Pancreas (tissue), 10 donors: ENCODE results near the gene BLCAP. TPM values are rescaled to one million over a fixed set of nuclear protein-coding genes. Genes with fewer than 3 reads are reported as not detected.
A peak's percentile ranks its signal among the peaks of the same experiment; 100 is the strongest.

Experiments
- ATAC-seq, 4 donors: fragments of 200-7000 bp; cut with Tn5 transposase; one replicate each; pipeline versions ENCODE4 v1.8.0 to v1.9.1; 2020; ENCODE audit warnings: mild to moderate bottlenecking in 4 of 4, moderate library complexity in 4 of 4
- DNase-seq, 6 donors: peaks; one replicate each; pipeline ENCODE4 v3.0.0-alpha.2; 2020
- FAIRE-seq: peaks from 2 replicates; lab custom pipeline; 2012; peaks lifted over from hg19 to GRCh38; lab: Jason Lieb, UNC
- H3K27ac ChIP-seq, 4 donors: fragments of 200-600 bp; sonication (generic); 1 replicate in 3 of 4; 2 replicates in 1 of 4; pipeline versions ENCODE4 v1.5.0 to v1.8.0; 2020
- H3K27me3 ChIP-seq, 4 donors: fragments of 200-600 bp; one replicate each; pipeline ENCODE4 v1.8.0; 2021
- H3K36me3 ChIP-seq, 3 donors: fragments of 200-600 bp; sonication (generic) in 1 of 3; one replicate each; pipeline versions ENCODE4 v1.5.0 to v1.8.0; 2020 to 2021
- H3K4me1 ChIP-seq, 3 donors: fragments of 200-600 bp; one replicate each; pipeline ENCODE4 v1.8.0; 2021
- H3K4me3 ChIP-seq, 4 donors: fragments of 200-600 bp; sonication (generic) in 2 of 4; one replicate each; pipeline versions ENCODE4 v1.5.0 to v1.8.0; 2020 to 2021
- H3K9me3 ChIP-seq, 4 donors: fragments of 200-600 bp; one replicate each; pipeline ENCODE4 v1.8.0; 2021
- WGBS, 2 donors: extraction: QIAGEN DNeasy Blood & Tissue Kit; methylation state at CpG; one replicate each; pipeline ENCODE4 v1.1.7; 2013; 5-methylcytosine and 5-hydroxymethylcytosine counted together
- intact Hi-C, 3 donors: fragments of 100-400 bp; cut with DNase I; formaldehyde crosslinking; loops; one replicate each; pipeline versions ENCODE4 v1.11.1 to v1.14.2; 2022
- polyA plus RNA-seq, 2 donors: library from polyadenylated mRNA; stranded (reverse); fragments of 200-250 nt; gene quantifications; one replicate each; pipeline ENCODE4 v1.2.3, GENCODE V29; 2013
- total RNA-seq, 6 donors: library from RNA; stranded (reverse); fragmentation: NEBNext Ultra II Directional in 4 of 6; extraction: Animal tissue kit (Norgen Biotek cat#: 25700) in 4 of 6; gene quantifications; one replicate each; pipeline versions ENCODE4 v1.2.1 to v1.2.4, GENCODE V29; 2021 to 2023
- TF ChIP-seq, protein P1 (sequence below), 4 donors: fragments of 200-600 bp; sonication (generic) in 3 of 4; IDR thresholded peaks; one replicate each; pipeline versions ENCODE4 v1.5.0 to v1.8.0; 2021; ENCODE audit warnings: antibody characterized with exemption in 4 of 4
- donor health status: healthy with polysubstance abuse.
- donor health status: DM: no; HTN: no; CAD: no; lungs with moderate emphysema.
- donor health status: DM: no; HTN: no; CAD: no.
- donor health status: control.
- donor health status: control.
- donor health status: Bipolar disorder and iron deficiency.
- donor health status: DM: yes; HTN: yes; CAD: no.
- donor health status: DM: no; HTN: no; CAD: no.
- donor health status: DM: no; HTN: no; CAD: no.
- donor health status: DM: yes; HTN: yes; CAD: no.

BLCAP gene
- total and polyA plus RNA-seq, 8 donors = 14.6 to 35.3 (median 19.0) TPM

DNA sequence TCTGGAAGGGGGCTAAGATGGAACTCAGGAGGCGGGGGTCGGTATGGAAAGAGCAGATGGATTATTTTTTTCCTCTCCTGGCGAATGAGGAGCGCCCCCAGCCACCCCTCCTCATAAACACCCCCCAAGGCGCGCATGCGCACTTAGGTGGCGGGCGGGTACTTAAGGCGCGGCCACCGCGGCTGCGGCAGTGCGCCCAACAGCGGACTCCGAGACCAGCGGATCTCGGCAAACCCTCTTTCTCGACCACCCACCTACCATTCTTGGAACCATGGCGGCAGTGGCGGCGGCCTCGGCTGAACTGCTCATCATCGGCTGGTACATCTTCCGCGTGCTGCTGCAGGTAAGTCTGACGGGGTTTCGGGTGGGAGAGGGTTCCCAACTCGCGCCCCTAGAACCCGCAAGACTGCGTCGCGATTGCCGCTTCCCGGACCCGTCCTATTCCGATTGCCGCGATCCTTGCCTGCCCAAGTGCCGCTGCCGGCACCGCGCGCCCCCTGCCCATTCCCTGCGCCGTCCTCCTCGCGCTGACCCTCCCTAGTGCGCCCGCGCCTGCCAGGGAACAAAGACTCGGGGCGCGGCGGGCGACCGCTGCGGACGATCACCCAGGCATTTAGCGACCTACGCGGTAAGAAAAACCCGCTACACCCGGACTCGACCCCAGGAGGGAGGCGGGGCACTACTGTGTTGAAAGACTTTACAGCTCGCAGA, 6.5 kb downstream of the BLCAP start, which contains the start of gene NNAT:
TSS of gene NNAT (plus strand) at position 190 of the 711 bp plus-strand sequence. CDS start at position 272, 82 bp downstream.
- Histone ChIP-seq H3K4me1 (peaks cover 0 to 6% (median 6%) of the 10 kb centered on the region in 3 donors), H3K27ac (no peak within 1 kb of the TSS), H3K4me3 (no peak within 1 kb of the TSS), H3K9me3 (no peaks in the 10 kb centered on the region), H3K27me3 (no peaks in the 10 kb centered on the region), H3K36me3 (peaks cover 0 to 7% (median 0%) of the 10 kb centered on the region in 3 donors)
- 87 to 92% methylated on average over 69 of the region's 69 CpGs for WGBS, 2 donors
- intact Hi-C loops = loop anchor here in 1 of 3 donors (10.0 kb wide), 1 partner anchor 126 kb away; no protein-coding TSS in a partner anchor
- FAIRE-seq (no peak), DNase-seq (no peak), ATAC-seq (no peak)
- TF ChIP-seq, protein P1, sequence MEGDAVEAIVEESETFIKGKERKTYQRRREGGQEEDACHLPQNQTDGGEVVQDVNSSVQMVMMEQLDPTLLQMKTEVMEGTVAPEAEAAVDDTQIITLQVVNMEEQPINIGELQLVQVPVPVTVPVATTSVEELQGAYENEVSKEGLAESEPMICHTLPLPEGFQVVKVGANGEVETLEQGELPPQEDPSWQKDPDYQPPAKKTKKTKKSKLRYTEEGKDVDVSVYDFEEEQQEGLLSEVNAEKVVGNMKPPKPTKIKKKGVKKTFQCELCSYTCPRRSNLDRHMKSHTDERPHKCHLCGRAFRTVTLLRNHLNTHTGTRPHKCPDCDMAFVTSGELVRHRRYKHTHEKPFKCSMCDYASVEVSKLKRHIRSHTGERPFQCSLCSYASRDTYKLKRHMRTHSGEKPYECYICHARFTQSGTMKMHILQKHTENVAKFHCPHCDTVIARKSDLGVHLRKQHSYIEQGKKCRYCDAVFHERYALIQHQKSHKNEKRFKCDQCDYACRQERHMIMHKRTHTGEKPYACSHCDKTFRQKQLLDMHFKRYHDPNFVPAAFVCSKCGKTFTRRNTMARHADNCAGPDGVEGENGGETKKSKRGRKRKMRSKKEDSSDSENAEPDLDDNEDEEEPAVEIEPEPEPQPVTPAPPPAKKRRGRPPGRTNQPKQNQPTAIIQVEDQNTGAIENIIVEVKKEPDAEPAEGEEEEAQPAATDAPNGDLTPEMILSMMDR (IDR thresholded peaks at IDR 0.05) = no peak

DNA sequence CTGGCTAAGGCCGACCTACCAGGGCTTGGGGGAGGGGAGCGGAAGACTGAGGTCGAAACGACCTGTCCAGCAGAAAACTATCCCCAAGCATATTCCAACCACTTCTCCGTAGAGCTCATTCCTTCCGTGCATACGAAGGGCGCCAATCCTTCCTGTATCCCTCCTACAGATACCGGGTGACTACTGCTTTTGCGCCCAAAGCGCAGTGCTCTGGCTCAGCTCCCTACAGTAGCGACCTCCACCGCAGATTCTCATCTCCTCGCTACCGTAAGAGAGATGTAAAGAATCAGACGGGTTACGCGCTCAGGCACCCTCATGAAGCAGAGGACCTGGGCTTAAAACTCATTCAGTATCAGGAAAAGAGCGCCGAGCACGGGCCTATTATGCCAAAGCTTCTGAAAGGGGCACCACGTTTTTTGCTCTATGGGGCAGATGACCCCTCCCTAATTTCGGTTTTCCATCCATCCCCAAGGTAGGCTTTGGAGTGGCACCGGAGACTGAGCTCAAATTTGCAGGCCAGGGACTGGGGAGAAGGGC, 7.2 kb downstream of the BLCAP start:
- Histone ChIP-seq H3K4me1 (peaks cover 0 to 1% (median 0%) of the 10 kb centered on the region in 3 donors), H3K36me3 (peaks cover 0 to 7% (median 0%) of the 10 kb centered on the region in 3 donors), H3K27ac (no peak overlapping the region), H3K27me3 (no peaks in the 10 kb centered on the region), H3K9me3 (no peaks in the 10 kb centered on the region), H3K4me3 (no peak overlapping the region)
- WGBS, 2 donors = 92 to 95% methylated on average over 24 of the region's 24 CpGs
- no peak for FAIRE-seq
- DNase-seq = no peak
- ATAC-seq = no peak
- TF ChIP-seq, protein P1 (IDR thresholded peaks at IDR 0.05) = no peak
- intact Hi-C loops = loop anchor here in 1 of 3 donors (10.0 kb wide), 1 partner anchor 126 kb away; no protein-coding TSS in a partner anchor

DNA sequence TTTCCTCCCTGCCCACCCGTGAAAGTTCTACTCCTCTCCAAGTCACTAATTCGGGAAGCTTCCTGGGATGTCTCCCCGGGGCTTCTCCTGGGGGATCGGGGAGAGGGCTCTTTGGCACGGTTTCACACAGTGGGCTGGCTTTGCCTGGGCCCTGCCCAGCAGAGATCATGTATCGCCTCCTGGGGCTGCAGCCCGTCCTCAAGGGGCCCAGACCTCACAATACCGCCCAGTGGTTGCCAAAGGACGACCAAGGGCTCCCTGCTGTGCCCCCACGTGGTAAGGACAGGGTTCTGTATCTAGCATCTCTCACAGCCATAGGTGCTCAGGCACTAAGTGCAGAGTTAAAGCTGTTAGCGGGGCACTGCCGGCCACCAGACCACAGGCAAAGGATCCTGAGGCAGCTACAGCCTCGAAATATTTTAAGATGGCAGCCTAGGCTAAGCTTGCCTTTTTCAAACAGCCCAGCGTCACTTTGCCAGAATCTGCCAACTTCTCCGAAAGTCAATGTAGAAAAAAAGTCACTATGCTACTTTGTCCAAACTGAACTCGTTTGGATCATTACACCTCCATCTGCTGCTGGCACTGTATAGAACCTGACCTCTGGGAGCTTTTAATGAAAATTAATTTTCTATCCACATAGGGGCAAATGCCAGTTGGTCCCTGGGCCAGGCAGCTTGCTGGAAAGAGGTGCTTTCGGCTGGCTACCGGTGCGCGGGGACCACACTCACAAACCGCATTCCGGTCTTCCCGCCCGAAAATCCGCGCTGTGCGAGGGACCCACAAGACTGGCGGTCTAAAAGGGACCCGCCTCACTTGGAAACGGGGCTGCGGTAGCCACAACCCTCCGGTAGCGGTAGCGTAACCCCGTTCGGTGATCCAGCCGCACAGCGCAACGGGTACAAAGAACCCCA, 7.9 kb downstream of the BLCAP start:
- Histone ChIP-seq H3K27me3 (no peaks in the 10 kb centered on the region), H3K9me3 (no peaks in the 10 kb centered on the region), H3K27ac (no peak overlapping the region), H3K4me3 (no peak overlapping the region), H3K36me3 (peaks cover 0 to 7% (median 0%) of the 10 kb centered on the region in 3 donors), H3K4me1 (no peaks in the 10 kb centered on the region)
- DNase-seq (no peak), ATAC-seq (peak in 2 of 4 donors; percentile 33 to 44), FAIRE-seq (no peak)
- TF ChIP-seq, protein P1 (IDR thresholded peaks at IDR 0.05) = no peak
- WGBS, 2 donors = 88 to 91% methylated on average over 39 of the region's 39 CpGs
- intact Hi-C loops = loop anchor here in 1 of 3 donors (10.0 kb wide), 1 partner anchor 125 kb away; no protein-coding TSS in a partner anchor

DNA sequence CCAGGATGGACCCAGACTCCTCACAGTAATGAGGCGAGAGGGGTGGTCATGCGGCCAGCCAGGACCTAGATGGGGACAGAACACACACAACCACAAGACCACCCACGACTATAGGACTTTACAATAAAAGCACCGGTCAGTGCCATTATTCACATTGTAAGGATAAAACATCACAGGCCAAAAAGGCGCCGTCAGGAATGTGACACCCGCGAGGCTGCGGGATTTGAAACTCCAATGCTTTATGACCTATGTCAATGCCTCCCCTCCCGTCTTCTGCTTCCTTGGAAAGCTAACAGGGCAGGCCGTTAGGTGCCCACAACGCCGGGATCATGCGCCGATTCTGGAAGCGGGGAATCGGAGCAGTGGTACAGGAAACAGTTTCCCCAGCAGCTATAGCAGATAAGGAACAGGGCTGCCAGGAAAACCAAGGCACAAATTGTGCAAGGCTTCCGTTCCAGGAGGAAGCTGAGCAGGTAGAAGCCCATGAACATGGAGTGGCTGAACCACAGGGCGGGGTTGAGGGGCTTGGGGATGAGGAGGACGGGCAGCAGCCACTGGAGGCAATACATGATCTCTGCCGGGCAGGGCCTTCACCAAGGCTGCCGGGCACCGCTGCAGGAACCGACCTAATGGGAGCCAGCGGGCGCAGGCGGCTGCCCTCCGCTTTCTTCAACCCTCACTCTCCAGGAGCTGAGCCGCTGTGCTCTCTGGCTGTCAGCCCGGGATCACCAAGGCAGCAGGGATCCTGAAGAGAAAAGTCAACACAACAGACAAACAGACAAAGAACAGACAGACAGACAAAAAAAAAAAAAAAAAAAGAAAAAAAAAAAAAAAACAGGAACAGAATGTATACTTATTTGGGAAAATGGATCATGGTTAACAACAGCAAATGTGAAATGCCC, 8.8 kb downstream of the BLCAP start:
- WGBS, 2 donors = 82 to 85% methylated on average over 30 of the region's 30 CpGs
- Histone ChIP-seq H3K36me3 (peaks cover 0 to 7% (median 0%) of the 10 kb centered on the region in 3 donors), H3K27ac (no peak overlapping the region), H3K4me3 (no peak overlapping the region), H3K9me3 (no peaks in the 10 kb centered on the region), H3K4me1 (no peaks in the 10 kb centered on the region), H3K27me3 (no peaks in the 10 kb centered on the region)
- TF ChIP-seq, protein P1 (IDR thresholded peaks at IDR 0.05) = no peak
- DNase-seq (peak in 1 of 6 donors; percentile 66), FAIRE-seq (no peak), ATAC-seq (peak in 3 of 4 donors; percentile 22 to 65 (median 61))
- intact Hi-C loops = no loop called here
